HEK293 (cell line): Measurements from ENCODE around the gene PTPRN2.

ENCODE experiments used
- CTCF ChIA-PET: fragments of 350-600 bp; formaldehyde crosslinking; extraction: SDS; loops from one replicate; lab custom pipeline; 2021; ENCODE audit warnings: antibody characterized with exemption; lab: Yijun Ruan, JAX
- POLR2A ChIA-PET: fragments of 300-600 bp; formaldehyde crosslinking; extraction: SDS; loops from one replicate; lab custom pipeline; 2020; ENCODE audit warnings: antibody characterized with exemption, inconsistent platforms; lab: Yijun Ruan, JAX
- H3K27ac ChIP-seq: fragments of 200-500 bp; sonication (Bioruptor generic); 2 replicates; pipeline ENCODE4 v1.5.1; 2014; ENCODE audit warnings: low read depth, low read length, control low read depth, inconsistent platforms; ENCODE audit errors: extremely low read depth
- H3K36me3 ChIP-seq, 2 experiments: fragments of 200-500 bp in 1 of 2; sonication (Bioruptor generic) in 1 of 2; 1 replicate in 1 of 2; 2 replicates in 1 of 2; pipeline ENCODE4 v1.5.1; 2014 to 2017; ENCODE audit warnings: inconsistent platforms in 2 of 2, low read length in 2 of 2; ENCODE audit not compliant: control insufficient read depth in 2 of 2, insufficient read depth in 1 of 2
- H3K4me1 ChIP-seq: fragments of 200-500 bp; sonication (Bioruptor generic); 2 replicates; pipeline ENCODE4 v1.5.1; 2014; ENCODE audit warnings: mild to moderate bottlenecking, low read length, inconsistent platforms; ENCODE audit not compliant: control insufficient read depth, insufficient read depth
- H3K4me3 ChIP-seq: 2 replicates; pipeline ENCODE4 v1.5.1; 2011; ENCODE audit warnings: low read depth, mild to moderate bottlenecking, control low read depth, low read length, moderate library complexity
- H3K9me3 ChIP-seq: fragments of 200-500 bp; sonication (Bioruptor generic); 2 replicates; pipeline ENCODE4 v1.5.1; 2014; ENCODE audit warnings: low read depth, low read length, inconsistent platforms; ENCODE audit not compliant: control insufficient read depth, insufficient read depth
- KLF17 ChIP-seq: fragments of 450-650 bp; formaldehyde crosslinking; IDR thresholded peaks from 2 replicates; pipeline ENCODE4 v1.5.1; 2016; ENCODE audit warnings: missing biosample characterization, missing genetic modification characterization
- PRDM2 ChIP-seq: fragments of 450-650 bp; formaldehyde crosslinking; IDR thresholded peaks from 2 replicates; pipeline ENCODE4 v1.5.1; 2016; ENCODE audit warnings: missing biosample characterization, missing genetic modification characterization, borderline replicate concordance
- REPIN1 ChIP-seq: fragments of 450-650 bp; formaldehyde crosslinking; IDR thresholded peaks from 2 replicates; pipeline ENCODE4 v1.5.1; 2017; ENCODE audit warnings: missing biosample characterization, missing genetic modification characterization, low read depth
- ZFHX2 ChIP-seq: fragments of 450-650 bp; formaldehyde crosslinking; conservative IDR thresholded peaks from 2 replicates; pipeline ENCODE4 v1.5.1; 2016; ENCODE audit warnings: missing biosample characterization, missing genetic modification characterization
- ZIC2 ChIP-seq: fragments of 450-650 bp; formaldehyde crosslinking; IDR thresholded peaks from 2 replicates; pipeline ENCODE4 v1.5.1; 2016; ENCODE audit warnings: missing biosample characterization, missing genetic modification characterization
- ZNF138 ChIP-seq: fragments of 450-650 bp; formaldehyde crosslinking; IDR thresholded peaks from 2 replicates; pipeline ENCODE4 v1.5.1; 2016; ENCODE audit warnings: missing biosample characterization, missing genetic modification characterization, borderline replicate concordance
- ZNF184 ChIP-seq: fragments of 450-650 bp; IDR thresholded peaks from 2 replicates; pipeline ENCODE4 v1.5.1; 2018; ENCODE audit warnings: missing biosample characterization, mild to moderate bottlenecking, missing genetic modification characterization
- ZNF335 ChIP-seq: fragments of 450-650 bp; formaldehyde crosslinking; conservative IDR thresholded peaks from 2 replicates; pipeline ENCODE4 v1.5.1; 2016; ENCODE audit warnings: missing biosample characterization, missing genetic modification characterization
- ZNF423 ChIP-seq: fragments of 450-650 bp; formaldehyde crosslinking; IDR thresholded peaks from 2 replicates; pipeline ENCODE4 v1.5.1; 2016; ENCODE audit warnings: missing biosample characterization, missing genetic modification characterization
- ZNF530 ChIP-seq: fragments of 450-650 bp; formaldehyde crosslinking; IDR thresholded peaks from 2 replicates; pipeline ENCODE4 v1.5.1; 2016; ENCODE audit warnings: low read depth, missing biosample characterization, missing genetic modification characterization
- ZNF664 ChIP-seq: fragments of 450-650 bp; formaldehyde crosslinking; IDR thresholded peaks from 2 replicates; pipeline ENCODE4 v1.5.1; 2016; ENCODE audit warnings: missing biosample characterization, missing genetic modification characterization
- TF ChIP-seq, protein P1 (sequence below): fragments of 450-650 bp; formaldehyde crosslinking; IDR thresholded peaks from 2 replicates; pipeline ENCODE4 v1.5.1; 2016; ENCODE audit warnings: missing biosample characterization, missing genetic modification characterization
- TF ChIP-seq, protein P2 (sequence below): fragments of 450-650 bp; formaldehyde crosslinking; IDR thresholded peaks from 2 replicates; pipeline ENCODE4 v1.5.1; 2016; ENCODE audit warnings: missing biosample characterization, missing genetic modification characterization

PTPRN2 gene

GRCh38 chr7:158260567-158261361 lies 326.9 kb downstream of the PTPRN2 start (continued):
- TF ChIP-seq PRDM2, result no peak
- TF ChIP-seq, protein P1, sequence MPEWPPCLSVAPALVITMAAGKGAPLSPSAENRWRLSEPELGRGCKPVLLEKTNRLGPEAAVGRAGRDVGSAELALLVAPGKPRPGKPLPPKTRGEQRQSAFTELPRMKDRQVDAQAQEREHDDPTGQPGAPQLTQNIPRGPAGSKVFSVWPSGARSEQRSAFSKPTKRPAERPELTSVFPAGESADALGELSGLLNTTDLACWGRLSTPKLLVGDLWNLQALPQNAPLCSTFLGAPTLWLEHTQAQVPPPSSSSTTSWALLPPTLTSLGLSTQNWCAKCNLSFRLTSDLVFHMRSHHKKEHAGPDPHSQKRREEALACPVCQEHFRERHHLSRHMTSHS (tag by site-specific recombination), result no peak
- TF ChIP-seq ZNF664, result no peak

DNA sequence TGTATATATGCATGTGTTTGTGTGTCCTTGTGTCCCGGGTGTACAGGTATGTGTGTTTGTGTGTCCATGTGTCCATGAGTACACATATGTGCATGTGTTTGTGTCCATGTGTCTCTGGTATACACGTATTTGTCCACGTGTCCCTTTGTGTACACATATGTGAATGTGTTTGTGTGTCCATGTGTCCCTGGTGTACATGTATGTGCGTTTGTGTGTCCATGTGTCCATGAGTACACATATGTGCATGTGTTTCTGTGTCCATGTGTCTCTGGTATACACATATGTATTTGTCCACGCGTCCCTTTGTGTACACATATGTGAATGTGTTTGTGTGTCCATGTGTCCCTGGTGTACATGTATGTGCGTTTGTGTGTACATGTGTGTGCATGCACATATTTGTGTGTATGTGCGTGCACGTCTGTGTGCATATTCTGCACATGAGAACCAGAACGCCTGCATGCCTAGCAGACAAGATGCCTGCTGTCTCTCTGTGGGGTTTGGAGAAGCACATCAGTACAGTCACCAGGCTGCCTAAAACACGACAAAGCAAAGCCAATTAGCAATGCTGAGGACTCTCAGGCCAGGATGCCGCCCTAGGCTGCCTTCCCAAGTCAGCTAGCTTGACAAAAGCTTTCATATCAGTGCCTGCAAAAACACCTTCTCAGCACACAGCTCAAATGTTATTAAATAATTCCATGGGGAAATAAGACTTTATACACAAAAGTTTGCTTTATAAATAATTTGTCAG lies 327.8 kb downstream of the PTPRN2 start:
- Histone ChIP-seq H3K4me1 (no peaks in the 10 kb centered on the region), H3K27ac (no peak overlapping the region), H3K36me3 (no peaks in the 10 kb centered on the region), H3K9me3 (no peaks in the 10 kb centered on the region), H3K4me3 (no peak overlapping the region)
- CTCF ChIA-PET, result no interaction called here
- POLR2A ChIA-PET, result no interaction called here
- TF ChIP-seq ZNF184, result no peak
- no peak for TF ChIP-seq KLF17
- TF ChIP-seq ZIC2 (tag by site-specific recombination), result no peak
- TF ChIP-seq, protein P2, sequence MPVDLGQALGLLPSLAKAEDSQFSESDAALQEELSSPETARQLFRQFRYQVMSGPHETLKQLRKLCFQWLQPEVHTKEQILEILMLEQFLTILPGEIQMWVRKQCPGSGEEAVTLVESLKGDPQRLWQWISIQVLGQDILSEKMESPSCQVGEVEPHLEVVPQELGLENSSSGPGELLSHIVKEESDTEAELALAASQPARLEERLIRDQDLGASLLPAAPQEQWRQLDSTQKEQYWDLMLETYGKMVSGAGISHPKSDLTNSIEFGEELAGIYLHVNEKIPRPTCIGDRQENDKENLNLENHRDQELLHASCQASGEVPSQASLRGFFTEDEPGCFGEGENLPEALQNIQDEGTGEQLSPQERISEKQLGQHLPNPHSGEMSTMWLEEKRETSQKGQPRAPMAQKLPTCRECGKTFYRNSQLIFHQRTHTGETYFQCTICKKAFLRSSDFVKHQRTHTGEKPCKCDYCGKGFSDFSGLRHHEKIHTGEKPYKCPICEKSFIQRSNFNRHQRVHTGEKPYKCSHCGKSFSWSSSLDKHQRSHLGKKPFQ (tag by site-specific recombination), result no peak
- no peak for TF ChIP-seq ZNF335
- TF ChIP-seq ZFHX2 (tag by site-specific recombination), result no peak
- TF ChIP-seq ZNF138 (tag by site-specific recombination), result no peak
- no peak for TF ChIP-seq ZNF423 (tag by site-specific recombination)
- TF ChIP-seq REPIN1 (tag by site-specific recombination), result no peak
- TF ChIP-seq ZNF530 (tag by site-specific recombination), result no peak
